OCI-LY3 (cell line): ENCODE measurements around the gene NEDD8.

Experiments
- H2AFZ ChIP-seq: fragments of 200-600, 300-600 bp; shearing (Covaris generic); 2 replicates; pipeline ENCODE4 v1.6.0; 2014; ENCODE audit warnings: antibody characterized with exemption, low read depth, low read length
- H3K27ac ChIP-seq: fragments of 200-600, 300-600 bp; sonication (generic); 2 replicates; pipeline ENCODE4 v1.5.1; 2014; ENCODE audit warnings: mild to moderate bottlenecking, low read length, moderate library complexity, mixed read lengths
- H3K27me3 ChIP-seq: fragments of 200-600, 300-600 bp; sonication (generic); 2 replicates; pipeline ENCODE4 v1.6.1; 2014; ENCODE audit warnings: low read depth, low read length, mixed read lengths
- H3K36me3 ChIP-seq: fragments of 200-600, 300-600 bp; sonication (generic); replicated peaks from 2 replicates; pipeline ENCODE3; 2014; ENCODE audit warnings: low read depth, low read length, mixed read lengths
- H3K4me1 ChIP-seq: fragments of 300-600, 200-600 bp; sonication (generic); 2 replicates; pipeline ENCODE4 v1.6.1; 2014; ENCODE audit warnings: low read length, mixed read lengths
- H3K4me2 ChIP-seq: fragments of 200-600, 300-600 bp; sonication (generic); 2 replicates; pipeline ENCODE4 v1.6.1; 2014; ENCODE audit warnings: low read length, mixed read lengths
- H3K4me3 ChIP-seq: fragments of 300-600, 200-600 bp; sonication (generic); 2 replicates; pipeline ENCODE4 v1.5.1; 2014; ENCODE audit warnings: antibody characterized with exemption, mild to moderate bottlenecking, low read length, moderate library complexity
- H3K79me2 ChIP-seq: fragments of 300-600, 200-600 bp; shearing (Covaris generic); 2 replicates; pipeline ENCODE4 v1.6.1; 2014; ENCODE audit warnings: mild to moderate bottlenecking, low read length, mixed read lengths
- H3K9ac ChIP-seq: fragments of 300-600, 200-600 bp; shearing (Covaris generic); 2 replicates; pipeline ENCODE4 v1.6.0; 2014; ENCODE audit warnings: mild to moderate bottlenecking, low read length, moderate library complexity
- H3K9me3 ChIP-seq: fragments of 200-600, 300-600 bp; shearing (Covaris generic); 2 replicates; pipeline ENCODE4 v1.6.1; 2014; ENCODE audit warnings: low read length, mixed read lengths; ENCODE audit not compliant: insufficient read depth
- H4K20me1 ChIP-seq: fragments of 200-600, 300-600 bp; sonication (generic); 2 replicates; pipeline ENCODE4 v1.6.1; 2016; ENCODE audit warnings: low read length, mixed read lengths; ENCODE audit not compliant: insufficient read depth
- CTCF ChIP-seq: fragments of 200-600, 300-600 bp; sonication (generic); IDR thresholded peaks from 2 replicates; pipeline ENCODE4 v1.5.1; 2014; ENCODE audit warnings: antibody characterized with exemption, low read length, low read depth
- EZH2phosphoT487 ChIP-seq: fragments of 200-600 bp; shearing (Covaris generic); IDR thresholded peaks from 2 replicates; pipeline ENCODE4 v1.6.1; 2018; ENCODE audit warnings: antibody characterized with exemption, mixed run types, low read depth

The NEDD8 gene

DNA sequence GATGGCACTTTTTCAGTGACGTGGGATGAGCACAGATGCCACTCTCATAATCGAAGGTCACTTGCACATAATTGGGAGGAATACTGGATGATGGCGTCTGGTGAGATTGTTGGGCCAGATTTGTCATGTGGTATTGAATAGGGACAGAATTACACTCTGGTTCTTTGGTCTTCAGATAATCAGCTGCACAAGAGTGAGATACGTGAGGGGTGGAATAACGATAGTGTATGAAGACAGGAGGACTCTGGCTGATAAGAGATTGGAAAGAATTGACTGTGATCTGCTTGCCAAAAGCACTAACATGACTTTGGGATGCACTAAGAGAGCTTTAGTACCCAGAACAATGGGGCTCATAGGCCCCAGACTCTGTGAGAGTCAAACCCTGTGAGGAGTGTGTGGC, 46.3 kb upstream of the NEDD8 start:
- H3K9me3 ChIP-seq = no peaks in the 10 kb centered on the region
- H3K4me1 ChIP-seq = peaks cover 46% of the 10 kb centered on the region
- no peaks in the 10 kb centered on the region for H3K79me2 ChIP-seq
- no peak overlapping the region for H2AFZ ChIP-seq
- H3K27ac ChIP-seq = no peak overlapping the region
- H4K20me1 ChIP-seq = no peaks in the 10 kb centered on the region
- no peaks in the 10 kb centered on the region for H3K36me3 ChIP-seq
- H3K4me3 ChIP-seq = no peak overlapping the region
- peak overlapping the region; percentile 53; the same call in 1 of the 2 replicates for H3K4me2 ChIP-seq
- H3K27me3 ChIP-seq = no peaks in the 10 kb centered on the region
- no peak overlapping the region for H3K9ac ChIP-seq
- no peak for TF ChIP-seq CTCF
- TF ChIP-seq EZH2phosphoT487 = no peak

- Histone ChIP-seq H3K27ac (no peak overlapping the region), H3K4me1 (peaks cover 51% of the 10 kb centered on the region), H3K36me3 (no peaks in the 10 kb centered on the region), H3K27me3 (no peaks in the 10 kb centered on the region), H3K79me2 (no peaks in the 10 kb centered on the region), H2AFZ (no peak overlapping the region), H4K20me1 (no peaks in the 10 kb centered on the region), H3K4me3 (no peak overlapping the region), H3K9ac (no peak overlapping the region), H3K4me2 (no peak overlapping the region), H3K9me3 (no peaks in the 10 kb centered on the region)
- TF ChIP-seq EZH2phosphoT487 (no peak), CTCF (no peak)
Measured at GRCh38 chr14:24277606-24278321, 45.6 kb upstream of the NEDD8 start.

- Histone ChIP-seq H3K79me2 (no peaks in the 10 kb centered on the region), H3K9ac (no peak overlapping the region), H3K4me2 (no peak overlapping the region), H3K4me3 (no peak overlapping the region), H3K27ac (no peak overlapping the region), H2AFZ (no peak overlapping the region), H3K4me1 (peaks cover 58% of the 10 kb centered on the region), H3K27me3 (no peaks in the 10 kb centered on the region), H3K36me3 (no peaks in the 10 kb centered on the region), H3K9me3 (no peaks in the 10 kb centered on the region), H4K20me1 (no peaks in the 10 kb centered on the region)
- TF ChIP-seq EZH2phosphoT487 (no peak), CTCF (no peak)
Measured at GRCh38 chr14:24277071-24277470, 44.9 kb upstream of the NEDD8 start.

- H3K4me1 ChIP-seq = peaks cover 55% of the 10 kb centered on the region
- H3K9me3 ChIP-seq = no peaks in the 10 kb centered on the region
- H3K27ac ChIP-seq = peak overlapping the region; percentile 38
- no peaks in the 10 kb centered on the region for H3K36me3 ChIP-seq
- peak overlapping the region; percentile 10; the same call in 1 of the 2 replicates for H3K9ac ChIP-seq
- no peaks in the 10 kb centered on the region for H3K27me3 ChIP-seq
- H2AFZ ChIP-seq = no peak overlapping the region
- TF ChIP-seq CTCF (no peak), EZH2phosphoT487 (no peak)
- no peaks in the 10 kb centered on the region for H3K79me2 ChIP-seq
- H4K20me1 ChIP-seq = no peaks in the 10 kb centered on the region
- peak overlapping the region; percentile 74 for H3K4me2 ChIP-seq
- peak overlapping the region; percentile 45 for H3K4me3 ChIP-seq
Measured at GRCh38 chr14:24274101-24274543, 42.0 kb upstream of the NEDD8 start.
